Mesodermal cell (in vitro differentiated cells): ENCODE results near the gene WNK1.

ENCODE experiments used
- H3K27ac ChIP-seq: 2 replicates; pipeline ENCODE4 v1.7.0; 2013; ENCODE audit warnings: mild to moderate bottlenecking, low read depth, low read length, moderate library complexity; ENCODE audit not compliant: severe bottlenecking
- H3K36me3 ChIP-seq: 2 replicates; pipeline ENCODE4 v1.7.1; 2013; ENCODE audit warnings: mild to moderate bottlenecking, low read length, moderate library complexity; ENCODE audit not compliant: control insufficient read depth, insufficient read depth
- H3K4me1 ChIP-seq: one replicate; pipeline ENCODE4 v1.7.1; 2013; ENCODE audit warnings: mild to moderate bottlenecking, low read length; ENCODE audit not compliant: insufficient read depth, control insufficient read depth, poor library complexity, severe bottlenecking
- H3K4me3 ChIP-seq: 2 replicates; pipeline ENCODE4 v1.7.0; 2013; ENCODE audit warnings: low read length, control low read depth, mild to moderate bottlenecking; ENCODE audit not compliant: insufficient read depth, poor library complexity, severe bottlenecking; ENCODE audit errors: extremely low read depth
- H3K9me3 ChIP-seq: 2 replicates; pipeline ENCODE4 v1.7.1; 2013; ENCODE audit warnings: mild to moderate bottlenecking, low read length, moderate library complexity; ENCODE audit not compliant: control insufficient read depth
- WGBS, 2 experiments: methylation state at CpG; one replicate each; pipeline ENCODE4 v1.1.5; 2013; ENCODE audit warnings: missing lambda C conversion rate in 2 of 2; ENCODE audit not compliant: insufficient coverage in 2 of 2; 5-methylcytosine and 5-hydroxymethylcytosine counted together

The WNK1 gene

DNA sequence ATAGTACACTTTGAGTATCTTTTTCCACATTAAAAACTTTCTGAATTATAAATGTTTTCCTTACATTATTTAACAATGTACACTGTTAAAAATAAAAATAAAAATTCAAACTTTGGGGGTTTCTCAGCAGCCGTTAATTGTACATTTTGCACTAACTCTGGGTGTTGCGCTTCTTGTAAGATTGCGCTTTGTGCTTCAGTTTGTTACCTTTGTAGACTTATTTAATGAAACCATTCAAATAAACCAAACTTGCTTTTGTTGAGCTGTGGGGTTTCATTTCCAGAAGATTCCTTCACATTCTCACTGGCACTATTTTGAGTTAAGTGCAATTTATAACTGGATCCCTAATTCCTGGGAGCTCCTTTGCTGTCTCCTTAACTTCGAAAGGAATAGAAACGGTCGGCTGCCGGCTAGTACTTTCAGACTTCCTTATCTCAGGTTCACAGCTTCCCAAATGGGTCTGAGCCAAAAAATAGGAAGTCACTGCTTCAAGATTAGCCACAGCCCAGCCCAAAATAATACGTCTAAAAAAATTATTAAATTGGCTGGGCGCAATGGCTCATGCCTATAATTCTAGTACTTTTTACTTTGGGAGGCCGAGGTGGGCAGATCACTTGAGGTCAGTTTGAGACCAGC lies 158.9 kb downstream of the WNK1 start:
- WGBS, 2 experiments, result 86 to 98% methylated on average over 6 to 7 of the region's 10 CpGs
- no peaks in the 10 kb centered on the region for H3K9me3 ChIP-seq
- peaks cover 16% of the 10 kb centered on the region for H3K4me1 ChIP-seq
- peaks cover 92% of the 10 kb centered on the region for H3K36me3 ChIP-seq
- H3K27ac ChIP-seq, result peak overlapping the region; percentile 37
- no peak overlapping the region for H3K4me3 ChIP-seq

- Histone ChIP-seq H3K4me1 (peaks cover 16% of the 10 kb centered on the region), H3K27ac (no peak overlapping the region), H3K9me3 (no peaks in the 10 kb centered on the region), H3K4me3 (no peak overlapping the region), H3K36me3 (peaks cover 95% of the 10 kb centered on the region)
- 94 to 100% methylated on average over 3 to 4 of the region's 7 CpGs for WGBS, 2 experiments
Observed at GRCh38 chr12:912466-913235, 160.3 kb downstream of the WNK1 start.

- no peak overlapping the region for H3K4me3 ChIP-seq
- no peaks in the 10 kb centered on the region for H3K9me3 ChIP-seq
- H3K4me1 ChIP-seq, result peaks cover 16% of the 10 kb centered on the region
- WGBS, 2 experiments, result 94 to 96% methylated on average over 12 to 15 of the region's 15 CpGs
- peak overlapping the region; percentile 51 for H3K27ac ChIP-seq
- H3K36me3 ChIP-seq, result peaks cover 95% of the 10 kb centered on the region
Observed at GRCh38 chr12:913919-914698, 161.7 kb downstream of the WNK1 start.

GRCh38 chr12:915090-915489 lies 162.7 kb downstream of the WNK1 start:
- Histone ChIP-seq H3K9me3 (no peaks in the 10 kb centered on the region), H3K27ac (no peak overlapping the region), H3K4me3 (no peak overlapping the region), H3K36me3 (peaks cover 86% of the 10 kb centered on the region), H3K4me1 (peaks cover 16% of the 10 kb centered on the region)
- 50 to 80% methylated on average over 1 of the region's 5 CpGs for WGBS, 2 experiments

DNA sequence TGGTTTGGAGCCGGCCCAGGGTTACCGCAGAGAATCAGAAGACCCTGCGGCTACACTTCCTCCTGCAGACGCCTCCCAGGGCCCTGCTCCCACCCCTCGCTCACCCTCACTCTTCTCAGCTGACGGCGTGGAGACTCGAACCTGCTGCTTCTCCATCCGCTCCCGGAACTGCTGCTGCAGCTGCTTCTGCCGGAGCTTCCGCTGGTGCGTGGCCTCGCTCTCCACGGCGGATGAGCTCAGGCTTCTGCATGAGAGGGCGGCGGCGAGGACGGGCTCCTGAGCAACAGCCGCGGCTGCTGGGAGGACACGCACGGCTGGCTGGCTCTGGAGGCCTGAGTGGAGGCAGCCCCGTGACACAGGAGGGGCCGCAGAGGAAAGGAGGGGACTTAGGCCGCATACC lies 163.9 kb downstream of the WNK1 start:
- Histone ChIP-seq H3K4me3 (no peak overlapping the region), H3K27ac (no peak overlapping the region), H3K4me1 (peaks cover 16% of the 10 kb centered on the region), H3K36me3 (peaks cover 82% of the 10 kb centered on the region), H3K9me3 (no peaks in the 10 kb centered on the region)
- WGBS, 2 experiments, result 92 to 93% methylated on average over 21 to 24 of the region's 27 CpGs

- no peaks in the 10 kb centered on the region for H3K9me3 ChIP-seq
- H3K4me3 ChIP-seq, result no peak overlapping the region
- 87 to 94% methylated on average over 17 to 18 of the region's 23 CpGs for WGBS, 2 experiments
- H3K27ac ChIP-seq, result peak overlapping the region; percentile 5
- peaks cover 82% of the 10 kb centered on the region for H3K36me3 ChIP-seq
- peaks cover 16% of the 10 kb centered on the region for H3K4me1 ChIP-seq
Observed at GRCh38 chr12:916712-917445, 164.5 kb downstream of the WNK1 start.

GRCh38 chr12:920676-921075 lies 168.3 kb downstream of the WNK1 start:
- Histone ChIP-seq H3K4me3 (no peak overlapping the region), H3K27ac (no peak overlapping the region), H3K9me3 (no peaks in the 10 kb centered on the region), H3K36me3 (peaks cover 77% of the 10 kb centered on the region), H3K4me1 (no peaks in the 10 kb centered on the region)
- WGBS, 2 experiments, result 80 to 100% methylated on average over 1 of the region's 1 CpG

GRCh38 chr12:922285-922684 lies 169.9 kb downstream of the WNK1 start:
- Histone ChIP-seq H3K9me3 (no peaks in the 10 kb centered on the region), H3K27ac (no peak overlapping the region), H3K4me3 (no peak overlapping the region), H3K4me1 (no peaks in the 10 kb centered on the region), H3K36me3 (peaks cover 77% of the 10 kb centered on the region)
- WGBS, 2 experiments, result 92% methylated on average over 2 of the region's 2 CpGs; no CpG with 5 or more reads in 1 of the 2 experiments

- Histone ChIP-seq H3K27ac (no peak overlapping the region), H3K4me3 (no peak overlapping the region), H3K9me3 (no peaks in the 10 kb centered on the region), H3K36me3 (peaks cover 86% of the 10 kb centered on the region), H3K4me1 (peaks cover 1% of the 10 kb centered on the region)
- 88 to 89% methylated on average over 10 to 12 of the region's 12 CpGs for WGBS, 2 experiments
Observed at GRCh38 chr12:926641-927040, 174.3 kb downstream of the WNK1 start.

DNA sequence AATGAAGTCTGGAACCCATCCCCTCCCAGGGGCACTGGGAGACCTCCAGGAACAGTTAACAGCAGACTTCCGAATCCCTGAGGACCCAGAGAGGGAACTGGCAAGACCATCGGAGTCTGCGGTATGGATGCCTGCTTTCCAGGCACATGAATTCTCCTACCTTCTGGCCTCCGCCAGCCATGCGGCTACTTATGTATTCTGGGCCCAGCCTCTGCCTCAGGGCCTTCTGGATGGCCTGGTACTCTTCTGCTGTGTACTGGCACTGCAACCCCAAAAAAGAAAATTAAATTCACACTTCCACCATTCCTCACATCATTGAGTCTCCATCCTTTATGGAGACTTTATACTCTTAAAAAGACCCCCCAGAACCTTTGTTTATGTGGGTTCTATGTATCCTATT lies 178.7 kb downstream of the WNK1 start:
- Histone ChIP-seq H3K36me3 (peaks cover 60% of the 10 kb centered on the region), H3K27ac (no peak overlapping the region), H3K4me1 (peaks cover 3% of the 10 kb centered on the region), H3K4me3 (no peak overlapping the region), H3K9me3 (no peaks in the 10 kb centered on the region)
- 90 to 93% methylated on average over 3 to 5 of the region's 5 CpGs for WGBS, 2 experiments
